K562 (cell line): ENCODE data around the gene PACC1. TPM values are rescaled to one million over a fixed set of nuclear protein-coding genes. Genes with fewer than 3 reads are reported as not detected.

Experiments used
- ATF2 ChIP-seq: sonication (generic); formaldehyde crosslinking; IDR thresholded peaks from 2 replicates; pipeline ENCODE4 v1.8.1; 2022; ENCODE audit warnings: missing genetic modification reagents
- ELK3 ChIP-seq: fragments of 450-650 bp; formaldehyde crosslinking; IDR thresholded peaks from 2 replicates; pipeline ENCODE4 v1.4.0; 2020; ENCODE audit warnings: mild to moderate bottlenecking
- ETV1 ChIP-seq: fragments of 450-650 bp; conservative IDR thresholded peaks from 2 replicates; pipeline ENCODE4 v1.6.1; 2016; ENCODE audit warnings: missing genetic modification characterization, control low read depth, low read depth, missing compliant biosample characterization
- FOXJ2 ChIP-seq: fragments of 200-800 bp; sonication (Bioruptor generic); IDR thresholded peaks from 2 replicates; pipeline ENCODE4 v1.6.1; 2016; ENCODE audit warnings: missing genetic modification characterization, missing compliant biosample characterization
- GABPA ChIP-seq: fragments of 200-800 bp; sonication (Bioruptor generic); conservative IDR thresholded peaks from 2 replicates; pipeline ENCODE4 v1.6.1; 2016; ENCODE audit warnings: low read depth, missing genetic modification characterization, missing compliant biosample characterization
- HES1 ChIP-seq: fragments of 450-650 bp; IDR thresholded peaks from 2 replicates; pipeline ENCODE4 v1.6.1; 2016; ENCODE audit warnings: low read depth, mild to moderate bottlenecking, moderate library complexity
- ILK ChIP-seq: fragments of 450-650 bp; IDR thresholded peaks from 2 replicates; pipeline ENCODE4 v1.6.1; 2016; ENCODE audit warnings: missing genetic modification characterization, low read depth, mild to moderate bottlenecking, missing compliant biosample characterization, moderate library complexity, borderline replicate concordance
- KDM1A ChIP-seq, 2 experiments: fragments of 450-650 bp; IDR thresholded peaks; 2 replicates each; pipeline ENCODE4 v1.6.1; 2016; ENCODE audit warnings: mild to moderate bottlenecking in 2 of 2
- MEF2D ChIP-seq: conservative IDR thresholded peaks from 2 replicates; pipeline ENCODE4 v1.6.1; 2016; ENCODE audit warnings: low read depth, missing genetic modification characterization, missing compliant biosample characterization
- MLX ChIP-seq, 2 experiments: fragments of 450-650 bp in 1 of 2; sonication (generic) in 1 of 2; formaldehyde crosslinking; conservative IDR thresholded peaks; 2 replicates each; pipeline versions ENCODE4 v1.4.0 to v1.8.1; 2020 to 2022; ENCODE audit warnings: mild to moderate bottlenecking in 1 of 2, missing genetic modification reagents in 1 of 2
- NONO ChIP-seq, 2 experiments: fragments of 200-400 bp in 1 of 2; fragments of 450-650 bp in 1 of 2; formaldehyde crosslinking in 1 of 2; IDR thresholded peaks; 2 replicates each; pipeline ENCODE4 v1.6.1; 2017; ENCODE audit warnings: low read depth in 2 of 2, mild to moderate bottlenecking in 2 of 2, moderate library complexity in 2 of 2, low read length in 1 of 2
- SRSF7 ChIP-seq: fragments of 200-400 bp; formaldehyde crosslinking; optimal IDR thresholded peaks from 2 replicates; pipeline ENCODE3; 2017; ENCODE audit warnings: mild to moderate bottlenecking, low read depth, low read length
- THRA ChIP-seq: fragments of 450-650 bp; IDR thresholded peaks from 2 replicates; pipeline ENCODE4 v1.6.1; 2017; ENCODE audit warnings: mild to moderate bottlenecking, moderate library complexity
- U2AF2 ChIP-seq: fragments of 200-400 bp; formaldehyde crosslinking; optimal IDR thresholded peaks from 2 replicates; pipeline ENCODE3; 2017; ENCODE audit warnings: low read depth, mild to moderate bottlenecking, low read length
- ZBTB26 ChIP-seq: fragments of 450-650 bp; formaldehyde crosslinking; IDR thresholded peaks from 2 replicates; pipeline ENCODE4 v1.4.0; 2022; ENCODE audit warnings: missing genetic modification characterization
- ZNF212 ChIP-seq: fragments of 450-650 bp; formaldehyde crosslinking; IDR thresholded peaks from 2 replicates; pipeline ENCODE4 v1.4.0; 2020; ENCODE audit warnings: mild to moderate bottlenecking
- ZNF395 ChIP-seq: fragments of 200-800 bp; sonication (Bioruptor generic); IDR thresholded peaks from 2 replicates; pipeline ENCODE4 v1.6.1; 2017; ENCODE audit warnings: missing genetic modification characterization, missing compliant biosample characterization
- polyA plus RNA-seq, 8 experiments: library from polyadenylated mRNA; depleted of rRNA in 4 of 8; stranded (reverse) in 5 of 8; unstranded in 3 of 8; fragments of >200 nt; fragmentation: Nextera tagmentation in 2 of 8; fragmentation: Illumina TruSeq in 1 of 8; extraction: Ambion mirVana in 2 of 8; extraction: Trizol in 1 of 8; gene quantifications; 2 replicates each; pipeline versions ENCODE4 v1.2.1 to v1.2.3, GENCODE V29; 2011 to 2014; ENCODE audit warnings: inconsistent platforms in 1 of 8, missing spikeins in 1 of 8
- total RNA-seq, 7 experiments: library from RNA; depleted of rRNA in 6 of 7; stranded (reverse); fragments of >200 nt in 6 of 7; fragmentation: Illumina TruSeq in 2 of 7; extraction: Trizol in 2 of 7; gene quantifications; 2 replicates each; pipeline versions ENCODE4 v1.2.1 to v1.2.3, GENCODE V29; 2011 to 2021; ENCODE audit warnings: low replicate concordance in 1 of 7

Gene PACC1
- total and polyA plus RNA-seq, 9 of the 15 experiments (the other 6 are each of a cell fraction or from before 2014, with no cell fraction given), result 7.1 to 19.3 (median 14.9) TPM

- TF ChIP-seq U2AF2 (no peak), ATF2 (CRISPR knock-in tag) (no peak), NONO (IDR thresholded peaks at IDR 0.05; ENCODE audit: low read depth in 2 of 2, low read length in 1 of 2) (0 out of 4 replicates have a peak, but pooled peaks of 1 of the 2 experiments have one; percentile 30), SRSF7 (no peak), THRA (no peak), ZBTB26 (CRISPR knock-in tag) (peak; percentile 24; the same call in 1 of the 2 replicates), FOXJ2 (tag) (peak; percentile 70), KDM1A (IDR thresholded peaks at IDR 0.05) (peak; percentile 44 to 51; a peak in 3 of 4 replicates), ZNF212 (no peak), ELK3 (peak; percentile 92), HES1 (no peak), ZNF395 (CRISPR knock-in tag) (peak; percentile 94), MEF2D (tag) (peak; percentile 95), ILK (tag) (no peak), MLX (CRISPR knock-in tag; conservative IDR thresholded peaks at IDR 0.05) (no peak), ETV1 (tag) (0 out of 2 replicates have a peak, but pooled peaks have one; percentile 8), GABPA (tag) (peak; percentile 59)
These were observed 16.3 kb upstream of the PACC1 start (continued) for GRCh38 chr1:212430955-212431394.
